A673 (cell line): Measurements from ENCODE around the gene OSBPL8.

Source experiments
- EZH2 ChIP-seq: fragments of 200-600 bp; sonication (generic); IDR thresholded peaks from 2 replicates; pipeline ENCODE4 v1.6.1; 2017; ENCODE audit warnings: borderline replicate concordance, low read depth, mild to moderate bottlenecking, mixed read lengths, antibody characterized with exemption, low read length; ENCODE audit not compliant: poor library complexity, severe bottlenecking
- TF ChIP-seq, protein P1 (sequence below): fragments of 300-800, 200-600 bp; sonication (generic); conservative IDR thresholded peaks from 2 replicates; pipeline ENCODE4 v1.5.1; 2017; ENCODE audit warnings: low read depth, mild to moderate bottlenecking, antibody characterized with exemption, low read length, moderate library complexity, mixed read lengths

GRCh38 chr12:76533331-76533730, 26.2 kb downstream of the OSBPL8 start:
- TF ChIP-seq, protein P1, sequence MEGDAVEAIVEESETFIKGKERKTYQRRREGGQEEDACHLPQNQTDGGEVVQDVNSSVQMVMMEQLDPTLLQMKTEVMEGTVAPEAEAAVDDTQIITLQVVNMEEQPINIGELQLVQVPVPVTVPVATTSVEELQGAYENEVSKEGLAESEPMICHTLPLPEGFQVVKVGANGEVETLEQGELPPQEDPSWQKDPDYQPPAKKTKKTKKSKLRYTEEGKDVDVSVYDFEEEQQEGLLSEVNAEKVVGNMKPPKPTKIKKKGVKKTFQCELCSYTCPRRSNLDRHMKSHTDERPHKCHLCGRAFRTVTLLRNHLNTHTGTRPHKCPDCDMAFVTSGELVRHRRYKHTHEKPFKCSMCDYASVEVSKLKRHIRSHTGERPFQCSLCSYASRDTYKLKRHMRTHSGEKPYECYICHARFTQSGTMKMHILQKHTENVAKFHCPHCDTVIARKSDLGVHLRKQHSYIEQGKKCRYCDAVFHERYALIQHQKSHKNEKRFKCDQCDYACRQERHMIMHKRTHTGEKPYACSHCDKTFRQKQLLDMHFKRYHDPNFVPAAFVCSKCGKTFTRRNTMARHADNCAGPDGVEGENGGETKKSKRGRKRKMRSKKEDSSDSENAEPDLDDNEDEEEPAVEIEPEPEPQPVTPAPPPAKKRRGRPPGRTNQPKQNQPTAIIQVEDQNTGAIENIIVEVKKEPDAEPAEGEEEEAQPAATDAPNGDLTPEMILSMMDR: no peak
- TF ChIP-seq EZH2: no peak
